Endothelial cell of umbilical vein (primary cell): ENCODE data around the gene PTPN3. TPM values are rescaled to one million over a fixed set of nuclear protein-coding genes. Genes with fewer than 3 reads are reported as not detected.

Source experiments
- BruUV-seq: library from RNA; stranded (reverse); fragments of 400-500 nt; replicated peaks from 2 replicates; lab custom pipeline; 2021; lab: Mats Ljungman, UMichigan
- CTCF ChIA-PET: fragments of 300-600, 350-600 bp; sonication (Branson Sonifier 250); formaldehyde crosslinking; loops from one replicate; lab custom pipeline; 2021; ENCODE audit warnings: antibody characterized with exemption, inconsistent platforms; lab: Charles Lee
- POLR2A ChIA-PET: fragments of 300-600, 350-600 bp; sonication (Branson Sonifier 250); formaldehyde crosslinking; loops from one replicate; lab custom pipeline; 2021; ENCODE audit warnings: antibody characterized with exemption, inconsistent platforms; lab: Charles Lee
- DNase-seq: peaks from one replicate; pipeline ENCODE4 v3.0.0-alpha.2; 2011; ENCODE audit warnings: low read depth, low spot score
- FAIRE-seq: peaks from 2 replicates; lab custom pipeline; 2011; peaks lifted over from hg19 to GRCh38; lab: Jason Lieb, UNC
- H2AFZ ChIP-seq: 2 replicates; pipeline ENCODE4 v1.6.0; 2012; ENCODE audit warnings: low read depth, low read length, control low read depth, inconsistent platforms
- H3K27ac ChIP-seq: 2 replicates; pipeline ENCODE4 v1.5.1; 2011; ENCODE audit warnings: low read depth, mild to moderate bottlenecking, control low read depth, low read length, moderate library complexity; ENCODE audit not compliant: insufficient read depth
- H3K27me3 ChIP-seq, 2 experiments: 2 replicates each; pipeline versions ENCODE4 v1.6.0 to v1.6.1; 2011; ENCODE audit warnings: low read length in 2 of 2, mixed read lengths in 1 of 2; ENCODE audit not compliant: control insufficient read depth in 2 of 2, insufficient read depth in 2 of 2
- H3K36me3 ChIP-seq, 2 experiments: 2 replicates in 1 of 2; 3 replicates in 1 of 2; pipeline ENCODE4 v1.5.1; 2011; ENCODE audit warnings: low read length in 2 of 2, mild to moderate bottlenecking in 1 of 2, moderate library complexity in 1 of 2; ENCODE audit not compliant: control insufficient read depth in 2 of 2, insufficient read depth in 2 of 2; ENCODE audit errors: extremely low read depth in 1 of 2
- H3K4me1 ChIP-seq: 3 replicates; pipeline ENCODE4 v1.5.1; 2011; ENCODE audit warnings: mild to moderate bottlenecking, low read length; ENCODE audit not compliant: control insufficient read depth, insufficient read depth; ENCODE audit errors: extremely low read depth
- H3K4me2 ChIP-seq: 2 replicates; pipeline ENCODE4 v1.6.1; 2011; ENCODE audit warnings: low read length, control low read depth, mixed read lengths; ENCODE audit not compliant: insufficient read depth
- H3K4me3 ChIP-seq, 3 experiments: fragments of 200-600 bp in 1 of 3; sonication (generic), shearing (Covaris generic) in 1 of 3; replicated peaks in 1 of 3; 2 replicates each; pipeline ENCODE4 v1.5.1; 2011 to 2016; ENCODE audit warnings: control low read depth in 3 of 3, low read length in 3 of 3, mild to moderate bottlenecking in 2 of 3, inconsistent platforms in 1 of 3, low read depth in 1 of 3, moderate library complexity in 1 of 3; ENCODE audit not compliant: insufficient read depth in 1 of 3
- H3K79me2 ChIP-seq: 2 replicates; pipeline ENCODE4 v1.6.0; 2012; ENCODE audit warnings: low read length, inconsistent platforms; ENCODE audit not compliant: control insufficient read depth, insufficient read depth
- H3K9ac ChIP-seq: replicated peaks from 2 replicates; pipeline ENCODE3; 2011; ENCODE audit warnings: low read length, control low read depth; ENCODE audit not compliant: insufficient read depth; ENCODE audit errors: extremely low read depth
- H3K9me1 ChIP-seq: replicated peaks from 3 replicates; pipeline ENCODE4 v1.6.0; 2011; ENCODE audit warnings: mild to moderate bottlenecking, low read length; ENCODE audit not compliant: control insufficient read depth, insufficient read depth; ENCODE audit errors: extremely low read depth
- H3K9me3 ChIP-seq: replicated peaks from 2 replicates; pipeline ENCODE4 v1.5.1; 2012; ENCODE audit warnings: low read length, inconsistent platforms; ENCODE audit not compliant: control insufficient read depth, insufficient read depth
- H4K20me1 ChIP-seq: replicated peaks from 2 replicates; pipeline ENCODE3; 2011; ENCODE audit warnings: mild to moderate bottlenecking, low read length; ENCODE audit not compliant: control insufficient read depth, insufficient read depth; ENCODE audit errors: extremely low read depth
- EZH2 ChIP-seq: IDR thresholded peaks from 2 replicates; pipeline ENCODE4 v1.6.1; 2012; ENCODE audit warnings: borderline replicate concordance, low read depth, mild to moderate bottlenecking, moderate library complexity, low read length, inconsistent platforms; ENCODE audit not compliant: severe bottlenecking
- FOS ChIP-seq: IDR thresholded peaks from 2 replicates; pipeline ENCODE4 v1.6.1; 2011; ENCODE audit warnings: mild to moderate bottlenecking, low read length, moderate library complexity, borderline replicate concordance; ENCODE audit not compliant: insufficient read depth
- MYC ChIP-seq: IDR thresholded peaks from one replicate; pipeline ENCODE4 v1.6.1; 2011; ENCODE audit warnings: mild to moderate bottlenecking, low read depth, low read length
- POLR2A ChIP-seq: IDR thresholded peaks from 2 replicates; pipeline ENCODE4 v1.6.1; 2012; ENCODE audit warnings: low read depth, mild to moderate bottlenecking, control low read depth, low read length
- POLR2AphosphoS5 ChIP-seq: IDR thresholded peaks from 2 replicates; pipeline ENCODE4 v1.6.1; 2012; ENCODE audit warnings: low read depth, mild to moderate bottlenecking, control low read depth, low read length, moderate library complexity; ENCODE audit not compliant: insufficient read depth
- dilution Hi-C: fragments of 300-500 bp; cut with MboI; formaldehyde crosslinking; loops from one replicate; pipeline ENCODE4 v1.15.0; 2019; ENCODE audit warnings: low sequenced_read_pairs; ENCODE audit not compliant: extremely low pct_ligation_motif_present
- intact Hi-C: fragments of 100-400 bp; cut with micrococcal nuclease; formaldehyde crosslinking; loops from one replicate; pipeline ENCODE4 v1.10.0; 2022
- polyA plus RNA-seq, 4 experiments: library from polyadenylated mRNA; depleted of rRNA in 3 of 4; stranded (reverse) in 3 of 4; unstranded in 1 of 4; fragments of >200 nt; gene quantifications; 2 replicates each; pipeline versions ENCODE4 v1.2.1 to v1.2.3, GENCODE V29; 2011 to 2012; ENCODE audit warnings: missing spikeins in 1 of 4
- total RNA-seq: library from RNA; stranded (reverse); gene quantifications from 2 replicates; pipeline ENCODE4 v1.2.3, GENCODE V29; 2021

Gene PTPN3
- total and polyA plus RNA-seq, 2 donors (not counting 3 experiments of a cell fraction or from before 2014, with no cell fraction given), result 0.01 TPM; not detected in 1

GRCh38 chr9:109483744-109484429 is 14.2 kb downstream of the PTPN3 start:
- H3K9me1 ChIP-seq, result no peaks in the 10 kb centered on the region
- DNase-seq, result no peak
- intact Hi-C loops, result no loop called here
- FAIRE-seq, result no peak
- TF ChIP-seq MYC, result no peak
- no peak for TF ChIP-seq POLR2AphosphoS5
- TF ChIP-seq EZH2, result no peak
- no peak for TF ChIP-seq FOS
- no TSS peak for BruUV-seq
- CTCF ChIA-PET, result interaction anchor here (2.3 kb wide), 1 partner anchor 14 kb away, joined by 14 read pairs; no protein-coding TSS in a partner anchor
- H3K4me1 ChIP-seq, result no peaks in the 10 kb centered on the region
- H3K27ac ChIP-seq, result no peak overlapping the region
- no peak overlapping the region for H3K4me2 ChIP-seq
- no peak overlapping the region for H3K9ac ChIP-seq
- H3K9me3 ChIP-seq, result no peaks in the 10 kb centered on the region
- H3K27me3 ChIP-seq, result peaks cover 0 to 5% of the 10 kb centered on the region in 2 experiments
- no peak overlapping the region for H2AFZ ChIP-seq
- POLR2A ChIA-PET, result no interaction called here
- dilution Hi-C loops, result no loop called here
- no peaks in the 10 kb centered on the region for H4K20me1 ChIP-seq
- no peak overlapping the region for H3K4me3 ChIP-seq
- no peaks in the 10 kb centered on the region for H3K36me3 ChIP-seq
- no peaks in the 10 kb centered on the region for H3K79me2 ChIP-seq

GRCh38 chr9:109482391-109482916 is 15.7 kb downstream of the PTPN3 start:
- Histone ChIP-seq H3K27me3 (peaks cover 5 to 8% of the 10 kb centered on the region in 2 experiments), H3K4me1 (no peaks in the 10 kb centered on the region), H3K9ac (no peak overlapping the region), H3K79me2 (no peaks in the 10 kb centered on the region), H3K36me3 (no peaks in the 10 kb centered on the region), H2AFZ (no peak overlapping the region), H3K9me1 (no peaks in the 10 kb centered on the region), H3K27ac (no peak overlapping the region), H3K4me3 (no peak overlapping the region), H3K4me2 (no peak overlapping the region), H3K9me3 (no peaks in the 10 kb centered on the region), H4K20me1 (no peaks in the 10 kb centered on the region)
- intact Hi-C loops (no loop called here), dilution Hi-C loops (no loop called here)
- ChIA-PET CTCF (interaction anchor here (1.2 to 2.3 kb wide), 2 partner anchors 12 to 20 kb away, joined by 3 to 14 read pairs; no protein-coding TSS in a partner anchor), POLR2A (no interaction called here)
- FAIRE-seq, result no peak
- no TSS peak for BruUV-seq
- TF ChIP-seq POLR2A, result no peak
- TF ChIP-seq FOS, result peak; percentile 15
- DNase-seq, result no peak
